OCI-LY3 (cell line): ENCODE data around the gene XPA.
A peak's percentile ranks its signal among the peaks of the same experiment; 100 is the strongest.

ENCODE experiments used
- H2AFZ ChIP-seq: fragments of 200-600, 300-600 bp; shearing (Covaris generic); 2 replicates; pipeline ENCODE4 v1.6.0; 2014; ENCODE audit warnings: antibody characterized with exemption, low read depth, low read length
- H3K27ac ChIP-seq: fragments of 200-600, 300-600 bp; sonication (generic); 2 replicates; pipeline ENCODE4 v1.5.1; 2014; ENCODE audit warnings: mild to moderate bottlenecking, low read length, moderate library complexity, mixed read lengths
- H3K27me3 ChIP-seq: fragments of 200-600, 300-600 bp; sonication (generic); 2 replicates; pipeline ENCODE4 v1.6.1; 2014; ENCODE audit warnings: low read depth, low read length, mixed read lengths
- H3K36me3 ChIP-seq: fragments of 200-600, 300-600 bp; sonication (generic); replicated peaks from 2 replicates; pipeline ENCODE3; 2014; ENCODE audit warnings: low read depth, low read length, mixed read lengths
- H3K4me1 ChIP-seq: fragments of 300-600, 200-600 bp; sonication (generic); 2 replicates; pipeline ENCODE4 v1.6.1; 2014; ENCODE audit warnings: low read length, mixed read lengths
- H3K4me2 ChIP-seq: fragments of 200-600, 300-600 bp; sonication (generic); 2 replicates; pipeline ENCODE4 v1.6.1; 2014; ENCODE audit warnings: low read length, mixed read lengths
- H3K4me3 ChIP-seq: fragments of 300-600, 200-600 bp; sonication (generic); 2 replicates; pipeline ENCODE4 v1.5.1; 2014; ENCODE audit warnings: antibody characterized with exemption, mild to moderate bottlenecking, low read length, moderate library complexity
- H3K79me2 ChIP-seq: fragments of 300-600, 200-600 bp; shearing (Covaris generic); 2 replicates; pipeline ENCODE4 v1.6.1; 2014; ENCODE audit warnings: mild to moderate bottlenecking, low read length, mixed read lengths
- H3K9ac ChIP-seq: fragments of 300-600, 200-600 bp; shearing (Covaris generic); 2 replicates; pipeline ENCODE4 v1.6.0; 2014; ENCODE audit warnings: mild to moderate bottlenecking, low read length, moderate library complexity
- H3K9me3 ChIP-seq: fragments of 200-600, 300-600 bp; shearing (Covaris generic); 2 replicates; pipeline ENCODE4 v1.6.1; 2014; ENCODE audit warnings: low read length, mixed read lengths; ENCODE audit not compliant: insufficient read depth
- H4K20me1 ChIP-seq: fragments of 200-600, 300-600 bp; sonication (generic); 2 replicates; pipeline ENCODE4 v1.6.1; 2016; ENCODE audit warnings: low read length, mixed read lengths; ENCODE audit not compliant: insufficient read depth
- CTCF ChIP-seq: fragments of 200-600, 300-600 bp; sonication (generic); IDR thresholded peaks from 2 replicates; pipeline ENCODE4 v1.5.1; 2014; ENCODE audit warnings: antibody characterized with exemption, low read length, low read depth
- EZH2phosphoT487 ChIP-seq: fragments of 200-600 bp; shearing (Covaris generic); IDR thresholded peaks from 2 replicates; pipeline ENCODE4 v1.6.1; 2018; ENCODE audit warnings: antibody characterized with exemption, mixed run types, low read depth

Gene XPA

GRCh38 chr9:97698865-97699264, 1.7 kb upstream of the XPA start:
- Histone ChIP-seq H2AFZ (no peak overlapping the region; the same call in 1 of the 2 replicates), H3K27me3 (no peaks in the 10 kb centered on the region), H3K9me3 (no peaks in the 10 kb centered on the region), H3K36me3 (no peaks in the 10 kb centered on the region), H3K79me2 (peaks cover 30% of the 10 kb centered on the region), H3K4me3 (peak overlapping the region; percentile 65), H3K27ac (no peak overlapping the region), H3K9ac (0 out of 2 replicates have a peak overlapping the region, but pooled peaks have one; percentile 11), H4K20me1 (0 out of 2 replicates have a peak, but pooled peaks cover 3% of the 10 kb centered on the region), H3K4me2 (peak overlapping the region; percentile 78), H3K4me1 (peaks cover 25% of the 10 kb centered on the region)
- TF ChIP-seq EZH2phosphoT487 (no peak), CTCF (no peak)

- Histone ChIP-seq H4K20me1 (0 out of 2 replicates have a peak, but pooled peaks cover 3% of the 10 kb centered on the region), H3K27me3 (no peaks in the 10 kb centered on the region), H3K9ac (peak overlapping the region; percentile 75), H3K27ac (no peak overlapping the region), H3K36me3 (peaks cover 3% of the 10 kb centered on the region), H3K4me3 (peak overlapping the region; percentile 88), H3K4me2 (peak overlapping the region; percentile 87), H3K4me1 (peaks cover 31% of the 10 kb centered on the region), H2AFZ (peak overlapping the region; percentile 97), H3K9me3 (no peaks in the 10 kb centered on the region), H3K79me2 (peaks cover 36% of the 10 kb centered on the region)
- TF ChIP-seq EZH2phosphoT487 (no peak), CTCF (no peak)
Observed at GRCh38 chr9:97697837-97698236, 697 bp upstream of the XPA start.

GRCh38 chr9:97695995-97696802, 941 bp downstream of the XPA start:
- Histone ChIP-seq H3K4me1 (peaks cover 31% of the 10 kb centered on the region), H3K36me3 (peaks cover 4% of the 10 kb centered on the region), H3K79me2 (peaks cover 36% of the 10 kb centered on the region), H3K9me3 (no peaks in the 10 kb centered on the region), H3K9ac (peak overlapping the region; percentile 75), H2AFZ (0 out of 2 replicates have a peak overlapping the region, but pooled peaks have one; percentile 13), H4K20me1 (0 out of 2 replicates have a peak, but pooled peaks cover 3% of the 10 kb centered on the region), H3K4me2 (peak overlapping the region; percentile 99), H3K27me3 (no peaks in the 10 kb centered on the region), H3K27ac (peak overlapping the region; percentile 35), H3K4me3 (peak overlapping the region; percentile 88)
- TF ChIP-seq CTCF (no peak), EZH2phosphoT487 (no peak)

- Histone ChIP-seq H3K4me3 (no peak overlapping the region), H4K20me1 (0 out of 2 replicates have a peak, but pooled peaks cover 3% of the 10 kb centered on the region), H3K79me2 (peaks cover 36% of the 10 kb centered on the region), H3K9ac (no peak overlapping the region), H2AFZ (no peak overlapping the region), H3K4me1 (peaks cover 31% of the 10 kb centered on the region), H3K4me2 (peak overlapping the region; percentile 99), H3K27ac (no peak overlapping the region), H3K36me3 (peaks cover 9% of the 10 kb centered on the region), H3K27me3 (no peaks in the 10 kb centered on the region), H3K9me3 (no peaks in the 10 kb centered on the region)
- TF ChIP-seq CTCF (no peak), EZH2phosphoT487 (no peak)
Observed at GRCh38 chr9:97695390-97695789, 1.8 kb downstream of the XPA start.
